Stimulated activated CD8-positive, alpha-beta memory T cell treated with anti-CD3 and anti-CD28 coated beads, Interleukin-7, amount 100 ng/mL, for 24 hours (primary cell): Measurements from ENCODE around the gene ZC3H14.
"Not testable (repeated sequence)": the region's sequence is repeated elsewhere in the genome, so short reads cannot be mapped to it uniquely, and the experiment has no call there.

Source experiments
- DNase-seq: peaks from one replicate; pipeline ENCODE4 v3.0.0-alpha.2; 2020; ENCODE audit warnings: low read depth

ZC3H14 gene, protein sequence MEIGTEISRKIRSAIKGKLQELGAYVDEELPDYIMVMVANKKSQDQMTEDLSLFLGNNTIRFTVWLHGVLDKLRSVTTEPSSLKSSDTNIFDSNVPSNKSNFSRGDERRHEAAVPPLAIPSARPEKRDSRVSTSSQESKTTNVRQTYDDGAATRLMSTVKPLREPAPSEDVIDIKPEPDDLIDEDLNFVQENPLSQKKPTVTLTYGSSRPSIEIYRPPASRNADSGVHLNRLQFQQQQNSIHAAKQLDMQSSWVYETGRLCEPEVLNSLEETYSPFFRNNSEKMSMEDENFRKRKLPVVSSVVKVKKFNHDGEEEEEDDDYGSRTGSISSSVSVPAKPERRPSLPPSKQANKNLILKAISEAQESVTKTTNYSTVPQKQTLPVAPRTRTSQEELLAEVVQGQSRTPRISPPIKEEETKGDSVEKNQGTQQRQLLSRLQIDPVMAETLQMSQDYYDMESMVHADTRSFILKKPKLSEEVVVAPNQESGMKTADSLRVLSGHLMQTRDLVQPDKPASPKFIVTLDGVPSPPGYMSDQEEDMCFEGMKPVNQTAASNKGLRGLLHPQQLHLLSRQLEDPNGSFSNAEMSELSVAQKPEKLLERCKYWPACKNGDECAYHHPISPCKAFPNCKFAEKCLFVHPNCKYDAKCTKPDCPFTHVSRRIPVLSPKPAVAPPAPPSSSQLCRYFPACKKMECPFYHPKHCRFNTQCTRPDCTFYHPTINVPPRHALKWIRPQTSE

DNA sequence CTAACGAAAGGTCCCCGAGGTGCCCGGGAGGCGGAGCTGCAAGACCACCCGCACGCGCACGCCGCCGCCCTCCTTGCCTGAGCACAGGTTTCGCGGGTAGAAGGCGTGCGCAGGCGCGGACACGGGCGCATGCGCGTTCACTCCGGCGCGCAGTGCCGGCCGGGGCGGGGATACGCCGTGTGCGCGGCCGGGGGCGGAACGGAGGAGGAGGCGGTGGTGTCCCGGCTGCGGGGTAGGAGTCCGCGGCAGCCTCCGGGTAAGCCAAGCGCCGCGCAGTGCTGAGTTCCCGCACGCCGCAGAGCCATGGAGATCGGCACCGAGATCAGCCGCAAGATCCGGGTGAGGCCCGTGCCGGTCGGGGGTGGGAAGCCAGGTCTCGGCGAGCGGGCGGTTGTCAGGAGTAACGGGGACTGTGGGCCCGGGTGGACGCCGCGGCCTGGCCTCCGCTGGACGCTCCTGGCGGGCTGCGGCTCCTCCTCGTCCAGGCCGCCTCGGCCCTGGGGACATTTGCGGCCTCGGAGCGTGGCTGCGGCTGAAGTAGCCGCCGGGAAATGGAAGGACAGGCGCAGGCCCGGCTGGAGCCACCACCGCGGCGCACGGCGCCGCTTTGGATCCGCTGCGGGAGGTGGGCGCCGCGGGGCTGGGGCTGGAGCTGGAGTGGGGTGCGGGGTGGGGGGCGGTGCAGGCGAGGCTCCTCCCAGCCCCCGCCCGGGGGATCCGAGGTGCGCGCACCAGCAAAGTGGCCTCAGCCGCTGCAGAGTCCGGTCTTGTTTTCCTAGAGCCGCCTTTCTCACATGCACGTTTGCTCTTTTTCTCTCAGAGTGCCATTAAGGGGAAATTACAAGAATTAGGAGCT lies at the start of gene ZC3H14:
ZC3H14 (plus strand) TSS at position 207 of the 856 bp plus-strand sequence; CDS start at position 304, 97 bp downstream.
- DNase-seq: peak; percentile 72

- no peak for DNase-seq
Observed at GRCh38 chr14:88515499-88516221, 47.2 kb upstream of the ZC3H14 start.

- no peak for DNase-seq
Observed at GRCh38 chr14:88516861-88517357, 45.9 kb upstream of the ZC3H14 start.

- no peak for DNase-seq
Observed at GRCh38 chr14:88518592-88519512, 44.0 kb upstream of the ZC3H14 start.

DNA sequence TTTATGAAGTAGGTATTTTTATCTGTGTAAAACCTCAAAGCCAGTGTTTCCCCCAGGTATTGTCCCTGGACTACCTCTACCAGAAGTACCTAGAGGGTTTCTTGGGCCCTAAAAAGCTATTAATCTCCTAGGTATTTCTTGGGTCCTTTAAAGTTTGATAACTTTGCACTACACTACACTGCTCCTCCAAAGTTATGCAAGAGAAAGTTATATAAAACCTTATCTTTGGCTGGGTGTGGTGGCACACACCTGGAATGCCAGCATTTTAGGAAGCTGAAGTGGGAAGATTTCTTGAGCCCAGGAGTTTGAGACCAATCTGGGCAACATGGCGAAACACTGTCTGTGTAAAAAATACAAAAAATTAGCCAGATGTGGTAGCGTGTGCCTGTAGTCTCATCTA lies 42.9 kb upstream of the ZC3H14 start:
- DNase-seq: no peak

GRCh38 chr14:88521818-88522217 lies 41.0 kb upstream of the ZC3H14 start:
- DNase-seq: no peak

DNA sequence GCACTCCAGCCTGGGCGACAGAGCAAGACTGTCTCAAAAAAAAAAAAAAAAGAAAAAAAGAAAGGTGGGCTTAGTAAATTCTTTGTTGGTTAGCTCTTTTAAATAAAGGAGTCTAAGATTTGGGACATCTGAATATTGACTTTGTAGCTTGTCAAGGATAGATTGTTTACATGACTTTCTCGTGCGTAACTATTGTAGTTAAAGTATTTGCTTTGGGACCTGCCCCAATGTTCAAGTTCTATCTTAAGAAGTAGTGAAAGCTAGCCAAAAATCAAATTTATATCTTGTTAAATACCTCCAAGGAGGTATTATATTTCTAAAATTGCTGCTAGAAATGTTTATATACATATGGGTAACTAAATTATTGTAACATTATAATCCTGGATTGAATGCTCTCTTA lies 40.4 kb upstream of the ZC3H14 start:
- DNase-seq: no peak

- not testable (repeated sequence) for DNase-seq
Observed at GRCh38 chr14:88529889-88530288, 32.9 kb upstream of the ZC3H14 start.

DNA sequence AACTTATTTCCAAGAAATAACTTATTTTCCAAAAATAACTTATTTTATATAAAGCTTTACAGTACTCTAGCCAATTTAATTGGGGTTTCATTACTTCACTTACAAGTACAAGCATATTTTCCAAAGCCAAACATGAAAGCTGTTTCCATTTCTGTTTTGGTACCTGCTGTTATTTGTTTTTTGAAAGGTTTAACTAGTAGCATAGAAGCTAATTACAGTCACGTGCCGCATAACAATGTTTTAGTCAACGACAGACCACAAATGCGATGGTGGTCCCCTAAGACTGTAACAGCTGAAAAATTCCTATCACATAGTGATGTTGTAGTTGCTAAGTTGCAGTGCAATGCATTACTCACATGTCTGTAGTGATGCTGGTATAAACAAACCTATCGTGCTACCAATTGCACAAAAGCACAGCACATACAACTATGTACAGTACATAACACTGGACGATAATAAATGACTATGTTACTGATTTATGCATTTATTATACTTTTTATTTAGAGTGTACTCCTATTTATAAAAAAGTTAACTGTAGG lies 29.7 kb upstream of the ZC3H14 start:
- no peak for DNase-seq

- DNase-seq: no peak
Observed at GRCh38 chr14:88535149-88535548, 27.7 kb upstream of the ZC3H14 start.

DNA sequence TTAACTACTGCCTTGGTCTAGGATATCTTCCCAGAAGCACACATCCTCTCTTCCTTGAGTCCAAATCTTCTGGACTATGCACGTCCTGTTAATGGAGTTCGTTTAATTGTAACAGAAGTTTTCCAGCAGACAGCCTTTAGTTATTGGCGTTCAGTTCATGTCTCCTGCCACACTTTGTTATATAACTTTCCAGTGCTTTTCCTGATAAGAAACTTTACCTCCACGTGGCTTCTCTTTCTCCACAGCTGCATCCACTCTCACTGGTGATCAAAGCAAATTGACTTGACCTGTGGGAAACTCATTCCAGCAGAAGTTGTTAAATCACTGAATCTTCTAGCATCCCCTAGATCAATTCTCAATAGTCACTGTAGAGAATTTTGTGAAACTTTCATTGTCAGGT lies 27.0 kb upstream of the ZC3H14 start:
- no peak for DNase-seq

DNA sequence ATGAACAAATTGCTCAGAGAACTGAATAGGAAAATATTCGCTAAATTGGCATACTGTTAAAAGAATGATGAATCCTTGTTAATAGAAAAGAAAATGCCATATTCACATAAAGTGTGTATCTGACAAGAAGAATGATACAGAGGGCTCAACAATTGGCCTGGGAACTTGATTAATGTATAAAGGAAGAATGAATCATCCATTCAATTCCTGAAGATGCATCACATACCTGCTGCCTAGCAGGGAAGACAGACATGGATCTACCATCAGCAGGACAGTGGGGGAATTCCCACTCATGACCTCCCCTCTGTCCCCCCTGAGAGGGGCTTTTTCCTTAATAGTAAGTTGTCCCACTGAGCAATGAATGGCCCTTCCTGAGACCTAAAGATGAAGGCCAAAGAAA lies 21.5 kb upstream of the ZC3H14 start:
- DNase-seq: no peak

DNA sequence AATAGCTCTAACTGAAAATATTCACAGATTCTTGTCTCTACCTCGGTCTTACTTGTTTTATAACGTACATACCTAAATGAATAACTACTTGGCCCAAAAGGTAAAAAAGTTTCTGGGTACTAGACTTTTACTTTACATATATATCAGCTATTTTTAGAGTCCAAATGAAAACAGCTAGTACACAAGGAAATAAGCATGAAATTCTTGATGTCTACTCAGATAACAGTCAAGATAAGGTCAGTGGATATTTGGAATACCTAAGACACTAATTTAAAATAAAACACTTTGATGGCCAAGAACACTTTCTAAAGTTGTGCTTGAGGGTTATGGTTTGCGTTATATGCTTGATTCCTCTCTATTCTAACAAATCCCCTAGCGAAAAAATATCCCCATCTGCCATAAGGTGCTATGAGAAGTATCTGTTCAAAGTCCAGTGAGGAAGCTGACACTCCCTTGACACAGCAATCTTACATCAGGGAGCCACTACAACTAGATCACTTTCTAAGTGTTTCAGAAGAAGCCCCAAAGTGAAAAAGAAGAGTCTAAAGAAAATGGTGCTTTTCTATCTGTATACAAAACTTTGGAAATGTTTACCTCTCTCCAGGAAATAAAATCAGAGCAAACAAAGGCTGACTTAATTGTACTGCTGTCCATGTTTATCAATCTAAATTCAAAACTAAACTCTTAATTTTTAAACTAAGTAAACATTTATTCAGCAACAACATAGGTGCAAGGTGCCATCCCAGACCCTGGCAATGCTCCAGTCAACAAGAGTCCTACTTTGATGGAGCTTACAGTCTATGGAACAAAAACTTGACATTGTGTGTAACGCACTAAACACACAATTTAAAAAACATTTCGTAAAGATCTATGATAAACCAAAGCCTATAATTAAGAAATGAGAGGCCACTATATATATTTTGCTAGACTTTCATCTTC lies 19.7 kb upstream of the ZC3H14 start:
- DNase-seq: no peak

GRCh38 chr14:88545256-88545655 lies 17.6 kb upstream of the ZC3H14 start:
- no peak for DNase-seq

DNA sequence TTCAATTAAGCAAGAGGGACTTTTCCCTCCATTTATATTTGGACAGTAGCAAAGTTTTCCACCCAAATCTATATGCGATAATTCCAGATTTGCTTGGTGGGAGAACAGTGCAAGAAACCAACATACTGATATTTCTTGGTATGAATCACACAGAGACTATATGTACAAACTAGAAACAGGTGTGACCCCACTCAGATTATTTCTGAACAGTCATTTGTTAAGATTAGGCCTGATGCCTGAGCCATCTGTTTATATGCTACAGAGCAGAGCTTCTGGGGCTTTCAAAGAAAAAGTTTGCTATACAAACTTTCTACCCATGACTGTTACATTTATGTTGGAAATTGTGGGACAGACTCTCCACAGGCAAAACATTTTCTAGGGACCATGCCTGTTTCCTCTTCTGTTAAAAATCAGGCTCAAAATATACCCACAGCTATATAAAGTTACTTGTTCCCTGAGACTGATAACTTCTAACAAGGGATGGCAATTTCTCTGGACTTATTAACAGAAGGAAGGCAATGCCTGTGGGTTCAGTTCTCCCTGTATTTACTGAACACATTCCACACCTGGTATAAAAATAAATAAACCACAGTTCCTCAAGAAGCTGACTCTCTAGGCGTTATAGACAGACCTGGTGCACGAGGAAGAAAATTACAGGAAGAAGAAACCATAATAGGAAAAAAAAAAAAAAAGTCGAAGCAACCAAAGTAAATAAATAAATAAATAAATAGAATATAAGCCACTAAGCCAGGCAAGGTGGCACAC lies 16.0 kb upstream of the ZC3H14 start:
- no peak for DNase-seq

- no peak for DNase-seq
Observed at GRCh38 chr14:88547386-88547780, 15.5 kb upstream of the ZC3H14 start.

DNA sequence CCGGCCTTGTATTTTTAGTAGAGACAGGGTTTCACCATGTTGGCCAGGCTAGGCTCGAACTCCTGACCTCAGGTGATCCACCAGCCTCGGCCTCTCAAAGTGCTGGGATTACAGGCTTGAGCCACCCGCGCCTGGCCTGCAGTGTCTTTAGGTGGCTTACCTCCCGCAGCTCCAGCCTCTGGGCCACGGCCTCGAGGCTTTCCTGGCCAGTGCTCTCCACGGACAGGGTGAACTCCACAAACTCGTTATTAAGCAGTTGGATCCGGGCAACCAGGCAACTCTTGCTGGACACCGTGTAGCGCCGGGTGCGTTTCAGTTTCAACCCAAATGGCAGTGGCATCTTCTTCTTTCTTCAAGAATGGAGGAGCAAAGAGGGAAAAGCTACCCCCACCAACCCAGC lies 12.8 kb upstream of the ZC3H14 start:
- DNase-seq: no peak
